ENCODE measurements around the gene TIMM17B. TPM values are rescaled to one million over a fixed set of nuclear protein-coding genes. Genes with fewer than 3 reads are reported as not detected.
"Not testable (repeated sequence)": the region's sequence is repeated elsewhere in the genome, so short reads cannot be mapped to it uniquely, and the experiment has no call there.

TIMM17B gene
- total RNA-seq, 4 donors from 2014 or later = 26.7 to 61.3 (median 43.7) TPM

GRCh38 chrX:48890934-48891401 is 6.6 kb downstream of the TIMM17B start:
- no peak for TF ChIP-seq EP300 (IDR thresholded peaks at IDR 0.05; ENCODE audit: low read depth)
- no peak for TF ChIP-seq CTCF (IDR thresholded peaks at IDR 0.05)
- no peak for TF ChIP-seq POLR2AphosphoS5 (IDR thresholded peaks at IDR 0.05)
- no peak for TF ChIP-seq POLR2A (IDR thresholded peaks at IDR 0.05)
- 0 to 46% methylated on average over 1 to 32 of the region's 35 CpGs for WGBS, 2 donors (ENCODE audit: low coverage in 1 of 2)
- H3K9me3 ChIP-seq = no peaks in the 10 kb centered on the region
- in situ Hi-C loops (cut with MboI; ENCODE audit: low pct_ligation_motif_present in 1 of 4, low pct_unique_long_range_greater_than_20kb in 1 of 4, low sequenced_read_pairs in 3 of 4) = no loop called here
- H3K36me3 ChIP-seq = no peaks in the 10 kb centered on the region
- no peak for DNase-seq
- H3K4me1 ChIP-seq = peaks cover 0 to 13% (median 6%) of the 10 kb centered on the region in 4 donors
- H3K4me3 ChIP-seq = peak overlapping the region; percentile 46 to 84 (median 62)
- no peaks in the 10 kb centered on the region for H3K27me3 ChIP-seq
- intact Hi-C loops (cut with DNase I; ENCODE audit: low total_unique reads) = no loop called here
- peak overlapping the region; percentile 78 to 88 (median 85) for H3K27ac ChIP-seq

DNA sequence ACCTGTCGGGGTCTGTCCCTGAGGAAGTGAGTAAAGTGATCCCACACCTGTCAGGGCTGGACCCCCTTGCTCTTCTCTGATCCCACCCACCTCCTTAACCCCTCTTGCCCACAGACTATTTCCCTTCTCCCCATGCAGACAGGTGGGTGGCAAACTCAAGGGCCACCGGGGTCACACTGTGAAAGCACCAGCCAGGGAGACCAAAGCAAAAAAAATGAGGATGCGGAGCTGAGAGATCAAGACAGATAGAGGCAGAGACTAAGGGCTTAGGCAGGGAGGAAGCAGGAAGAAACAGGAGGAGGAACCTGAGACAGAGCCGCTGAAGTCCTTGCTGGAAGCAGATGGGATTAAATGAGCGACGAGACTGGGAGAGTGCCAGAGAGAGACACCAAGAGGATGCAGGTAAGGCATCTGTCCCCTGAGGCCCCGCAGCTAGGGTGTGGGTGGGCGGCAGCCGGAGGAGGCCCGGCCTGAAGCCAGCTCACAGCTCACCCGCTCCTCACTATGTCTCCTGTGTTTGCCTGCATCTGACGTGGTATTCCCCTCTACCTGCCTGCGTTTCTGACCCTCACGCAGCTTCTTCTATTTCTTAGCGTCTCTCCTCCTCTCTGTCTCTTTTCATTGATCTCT is 7.2 kb downstream of the TIMM17B start:
- intact Hi-C loops (cut with DNase I; ENCODE audit: low total_unique reads) = no loop called here
- H3K9me3 ChIP-seq = no peaks in the 10 kb centered on the region
- H3K4me3 ChIP-seq = peak overlapping the region; percentile 46 to 84 (median 62)
- no peak for DNase-seq
- H3K4me1 ChIP-seq = peaks cover 0 to 13% (median 6%) of the 10 kb centered on the region in 4 donors
- in situ Hi-C loops (cut with MboI; ENCODE audit: low pct_ligation_motif_present in 1 of 4, low pct_unique_long_range_greater_than_20kb in 1 of 4, low sequenced_read_pairs in 3 of 4) = no loop called here
- 45% methylated on average over 15 of the region's 15 CpGs; no CpG with 5 or more reads in 1 of the 2 donors for WGBS, 2 donors (ENCODE audit: low coverage in 1 of 2)
- H3K27me3 ChIP-seq = no peaks in the 10 kb centered on the region
- no peak for TF ChIP-seq CTCF (IDR thresholded peaks at IDR 0.05)
- TF ChIP-seq POLR2AphosphoS5 (IDR thresholded peaks at IDR 0.05) = no peak
- no peak for TF ChIP-seq POLR2A (IDR thresholded peaks at IDR 0.05)
- TF ChIP-seq EP300 (IDR thresholded peaks at IDR 0.05; ENCODE audit: low read depth) = no peak
- peak overlapping the region; percentile 78 to 88 (median 85) for H3K27ac ChIP-seq
- H3K36me3 ChIP-seq = no peaks in the 10 kb centered on the region

- 76% methylated on average over 5 of the region's 5 CpGs; no CpG with 5 or more reads in 1 of the 2 donors for WGBS, 2 donors (ENCODE audit: low coverage in 1 of 2)
- intact Hi-C loops (cut with DNase I; ENCODE audit: low total_unique reads); H3K9me3 ChIP-seq; H3K27me3 ChIP-seq; H3K36me3 ChIP-seq; H3K4me1 ChIP-seq; H3K27ac ChIP-seq; DNase-seq; in situ Hi-C loops (cut with MboI; ENCODE audit: low pct_ligation_motif_present in 1 of 4, low pct_unique_long_range_greater_than_20kb in 1 of 4, low sequenced_read_pairs in 3 of 4); H3K4me3 ChIP-seq: not testable (repeated sequence)
These were observed 11.0 kb downstream of the TIMM17B start for GRCh38 chrX:48886586-48886985.

GRCh38 chrX:48883729-48884128 is 13.8 kb downstream of the TIMM17B start:
- Histone ChIP-seq H3K9me3 (no peaks in the 10 kb centered on the region), H3K36me3 (no peaks in the 10 kb centered on the region), H3K4me1 (no peaks in the 10 kb centered on the region), H3K27ac (no peak overlapping the region), H3K4me3 (no peak overlapping the region), H3K27me3 (no peaks in the 10 kb centered on the region)
- 77% methylated on average over 10 of the region's 10 CpGs; no CpG with 5 or more reads in 1 of the 2 donors for WGBS, 2 donors (ENCODE audit: low coverage in 1 of 2)
- intact Hi-C loops (cut with DNase I; ENCODE audit: low total_unique reads) = no loop called here
- TF ChIP-seq POLR2AphosphoS5 (IDR thresholded peaks at IDR 0.05) = no peak
- no peak for TF ChIP-seq CTCF (IDR thresholded peaks at IDR 0.05)
- TF ChIP-seq POLR2A (IDR thresholded peaks at IDR 0.05) = no peak
- TF ChIP-seq EP300 (IDR thresholded peaks at IDR 0.05; ENCODE audit: low read depth) = no peak
- no peak for DNase-seq
- in situ Hi-C loops (cut with MboI; ENCODE audit: low pct_ligation_motif_present in 1 of 4, low pct_unique_long_range_greater_than_20kb in 1 of 4, low sequenced_read_pairs in 3 of 4) = no loop called here

GRCh38 chrX:48876944-48877343 is 20.6 kb downstream of the TIMM17B start:
- H3K4me3 ChIP-seq; H3K4me1 ChIP-seq; H3K9me3 ChIP-seq; H3K27me3 ChIP-seq; DNase-seq; H3K36me3 ChIP-seq; intact Hi-C loops (cut with DNase I; ENCODE audit: low total_unique reads); in situ Hi-C loops (cut with MboI; ENCODE audit: low pct_ligation_motif_present in 1 of 4, low pct_unique_long_range_greater_than_20kb in 1 of 4, low sequenced_read_pairs in 3 of 4); H3K27ac ChIP-seq: not testable (repeated sequence)
- 41% methylated on average over 4 of the region's 4 CpGs; no CpG with 5 or more reads in 1 of the 2 donors for whole genome bisulfite sequencing, 2 donors (ENCODE audit: low coverage in 1 of 2)

- intact Hi-C loops (cut with DNase I; ENCODE audit: low total_unique reads); H3K36me3 ChIP-seq; H3K27me3 ChIP-seq; H3K9me3 ChIP-seq; H3K4me3 ChIP-seq; H3K27ac ChIP-seq; DNase-seq; H3K4me1 ChIP-seq; in situ Hi-C loops (cut with MboI; ENCODE audit: low pct_ligation_motif_present in 1 of 4, low pct_unique_long_range_greater_than_20kb in 1 of 4, low sequenced_read_pairs in 3 of 4): not testable (repeated sequence)
- WGBS, 2 donors (ENCODE audit: low coverage in 1 of 2) = 66% methylated on average over 2 of the region's 2 CpGs; no CpG with 5 or more reads in 1 of the 2 donors
These were observed 25.6 kb downstream of the TIMM17B start for GRCh38 chrX:48872017-48872416.

All from transverse colon (tissue), 4 donors.